ENCODE data around the gene PAIP2. TPM values are rescaled to one million over a fixed set of nuclear protein-coding genes. Genes with fewer than 3 reads are reported as not detected.
"Not testable (repeated sequence)": the region's sequence is repeated elsewhere in the genome, so short reads cannot be mapped to it uniquely, and the experiment has no call there.

PAIP2 gene
- total RNA-seq, 1 donor from 2014 or later: 87.1 TPM

GRCh38 chr5:139378101-139378825, 36.6 kb downstream of the PAIP2 start:
- DNase-seq (ENCODE audit: low read depth in 2 of 2): no peak

- no peak for DNase-seq (ENCODE audit: low read depth in 2 of 2)
Observed at GRCh38 chr5:139378941-139379361, 37.3 kb downstream of the PAIP2 start.

- DNase-seq (ENCODE audit: low read depth in 2 of 2): no peak
Observed at GRCh38 chr5:139379626-139380449, 38.2 kb downstream of the PAIP2 start.

GRCh38 chr5:139381837-139382761, 40.4 kb downstream of the PAIP2 start:
- DNase-seq (ENCODE audit: low read depth in 2 of 2): no peak

- DNase-seq (ENCODE audit: low read depth in 2 of 2): no peak
Observed at GRCh38 chr5:139382807-139383206, 41.2 kb downstream of the PAIP2 start.

- no peak for DNase-seq (ENCODE audit: low read depth in 2 of 2)
Observed at GRCh38 chr5:139383275-139383992, 41.8 kb downstream of the PAIP2 start, which contains the start of gene SLC23A1. Gene SLC23A1 (minus strand): TSS chr5:139383297. CDS start chr5:139383253, 44 bp downstream.

GRCh38 chr5:139383993-139384590, 42.4 kb downstream of the PAIP2 start:
- no peak for DNase-seq (ENCODE audit: low read depth in 2 of 2)

GRCh38 chr5:139384591-139385051, 43.0 kb downstream of the PAIP2 start:
- no peak for DNase-seq (ENCODE audit: low read depth in 2 of 2)

GRCh38 chr5:139385061-139386049, 43.7 kb downstream of the PAIP2 start:
- peak; percentile 35 to 37 for DNase-seq (ENCODE audit: low read depth in 2 of 2)

- DNase-seq (ENCODE audit: low read depth in 2 of 2): no peak
Observed at GRCh38 chr5:139386050-139386438, 44.4 kb downstream of the PAIP2 start.

GRCh38 chr5:139386956-139387355, 45.3 kb downstream of the PAIP2 start:
- not testable (repeated sequence) for DNase-seq (ENCODE audit: low read depth in 2 of 2)

GRCh38 chr5:139387611-139388197, 46.0 kb downstream of the PAIP2 start:
- DNase-seq (ENCODE audit: low read depth in 2 of 2): no peak

- peak; percentile 35 to 55 for DNase-seq (ENCODE audit: low read depth in 2 of 2)
Observed at GRCh38 chr5:139388198-139388821, 46.7 kb downstream of the PAIP2 start.

- DNase-seq (ENCODE audit: low read depth in 2 of 2): no peak
Observed at GRCh38 chr5:139389701-139390638, 48.3 kb downstream of the PAIP2 start, which contains the start of gene MZB1. Gene MZB1 (minus strand): TSS chr5:139389913. CDS start chr5:139389856, 57 bp downstream.

GRCh38 chr5:139390639-139391569, 49.2 kb downstream of the PAIP2 start:
- DNase-seq (ENCODE audit: low read depth in 2 of 2): no peak

All from lung microvascular endothelial cell (primary cell).